Measurements from ENCODE around the gene MRPS18A. TPM values are rescaled to one million over a fixed set of nuclear protein-coding genes. Genes with fewer than 3 reads are reported as not detected.
A peak's percentile ranks its signal among the peaks of the same experiment; 100 is the strongest.

MRPS18A gene
- total and polyA plus RNA-seq, 2 of the 13 experiments (the other 11 are each of a cell fraction or from before 2014, with no cell fraction given), result 87.8 to 89.1 TPM

- TF ChIP-seq, protein P1, sequence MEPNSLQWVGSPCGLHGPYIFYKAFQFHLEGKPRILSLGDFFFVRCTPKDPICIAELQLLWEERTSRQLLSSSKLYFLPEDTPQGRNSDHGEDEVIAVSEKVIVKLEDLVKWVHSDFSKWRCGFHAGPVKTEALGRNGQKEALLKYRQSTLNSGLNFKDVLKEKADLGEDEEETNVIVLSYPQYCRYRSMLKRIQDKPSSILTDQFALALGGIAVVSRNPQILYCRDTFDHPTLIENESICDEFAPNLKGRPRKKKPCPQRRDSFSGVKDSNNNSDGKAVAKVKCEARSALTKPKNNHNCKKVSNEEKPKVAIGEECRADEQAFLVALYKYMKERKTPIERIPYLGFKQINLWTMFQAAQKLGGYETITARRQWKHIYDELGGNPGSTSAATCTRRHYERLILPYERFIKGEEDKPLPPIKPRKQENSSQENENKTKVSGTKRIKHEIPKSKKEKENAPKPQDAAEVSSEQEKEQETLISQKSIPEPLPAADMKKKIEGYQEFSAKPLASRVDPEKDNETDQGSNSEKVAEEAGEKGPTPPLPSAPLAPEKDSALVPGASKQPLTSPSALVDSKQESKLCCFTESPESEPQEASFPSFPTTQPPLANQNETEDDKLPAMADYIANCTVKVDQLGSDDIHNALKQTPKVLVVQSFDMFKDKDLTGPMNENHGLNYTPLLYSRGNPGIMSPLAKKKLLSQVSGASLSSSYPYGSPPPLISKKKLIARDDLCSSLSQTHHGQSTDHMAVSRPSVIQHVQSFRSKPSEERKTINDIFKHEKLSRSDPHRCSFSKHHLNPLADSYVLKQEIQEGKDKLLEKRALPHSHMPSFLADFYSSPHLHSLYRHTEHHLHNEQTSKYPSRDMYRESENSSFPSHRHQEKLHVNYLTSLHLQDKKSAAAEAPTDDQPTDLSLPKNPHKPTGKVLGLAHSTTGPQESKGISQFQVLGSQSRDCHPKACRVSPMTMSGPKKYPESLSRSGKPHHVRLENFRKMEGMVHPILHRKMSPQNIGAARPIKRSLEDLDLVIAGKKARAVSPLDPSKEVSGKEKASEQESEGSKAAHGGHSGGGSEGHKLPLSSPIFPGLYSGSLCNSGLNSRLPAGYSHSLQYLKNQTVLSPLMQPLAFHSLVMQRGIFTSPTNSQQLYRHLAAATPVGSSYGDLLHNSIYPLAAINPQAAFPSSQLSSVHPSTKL (CRISPR knock-in tag; IDR thresholded peaks at IDR 0.05), result peak; percentile 40; the same call in 1 of the 2 replicates
- TF ChIP-seq ZNF597 (CRISPR knock-in tag; IDR thresholded peaks at IDR 0.05) (no peak), ZNF615 (CRISPR knock-in tag; IDR thresholded peaks at IDR 0.05; ENCODE audit: borderline replicate concordance) (no peak), MBNL3 (CRISPR knock-in tag; conservative IDR thresholded peaks at IDR 0.05) (no peak), EZH2 (conservative IDR thresholded peaks at IDR 0.05; ENCODE audit: low read depth, low read length) (no peak), ZNF879 (CRISPR knock-in tag; IDR thresholded peaks at IDR 0.05) (no peak), SRSF4 (IDR thresholded peaks at IDR 0.05; ENCODE audit: low read depth, low read length, poor library complexity, severe bottlenecking) (no peak), ZNF451 (CRISPR knock-in tag; IDR thresholded peaks at IDR 0.05) (no peak), SP5 (CRISPR knock-in tag; IDR thresholded peaks at IDR 0.05; ENCODE audit: borderline replicate concordance, low read depth) (peak; percentile 58; the same call in 1 of the 2 replicates), ZFYVE20 (CRISPR knock-in tag; IDR thresholded peaks at IDR 0.05; ENCODE audit: borderline replicate concordance, low read depth) (no peak), BRD4 (CRISPR knock-in tag; IDR thresholded peaks at IDR 0.05) (0 out of 2 replicates have a peak, but pooled peaks have one; percentile 25), FOSL1 (CRISPR knock-in tag; IDR thresholded peaks at IDR 0.05; ENCODE audit: borderline replicate concordance) (no peak), MYC (CRISPR knock-in tag; IDR thresholded peaks at IDR 0.05; ENCODE audit: borderline replicate concordance) (no peak), ZNF564 (CRISPR knock-in tag; IDR thresholded peaks at IDR 0.05) (no peak), TCF7 (IDR thresholded peaks at IDR 0.05; ENCODE audit: low read depth) (no peak)
- TF ChIP-seq, protein P2, sequence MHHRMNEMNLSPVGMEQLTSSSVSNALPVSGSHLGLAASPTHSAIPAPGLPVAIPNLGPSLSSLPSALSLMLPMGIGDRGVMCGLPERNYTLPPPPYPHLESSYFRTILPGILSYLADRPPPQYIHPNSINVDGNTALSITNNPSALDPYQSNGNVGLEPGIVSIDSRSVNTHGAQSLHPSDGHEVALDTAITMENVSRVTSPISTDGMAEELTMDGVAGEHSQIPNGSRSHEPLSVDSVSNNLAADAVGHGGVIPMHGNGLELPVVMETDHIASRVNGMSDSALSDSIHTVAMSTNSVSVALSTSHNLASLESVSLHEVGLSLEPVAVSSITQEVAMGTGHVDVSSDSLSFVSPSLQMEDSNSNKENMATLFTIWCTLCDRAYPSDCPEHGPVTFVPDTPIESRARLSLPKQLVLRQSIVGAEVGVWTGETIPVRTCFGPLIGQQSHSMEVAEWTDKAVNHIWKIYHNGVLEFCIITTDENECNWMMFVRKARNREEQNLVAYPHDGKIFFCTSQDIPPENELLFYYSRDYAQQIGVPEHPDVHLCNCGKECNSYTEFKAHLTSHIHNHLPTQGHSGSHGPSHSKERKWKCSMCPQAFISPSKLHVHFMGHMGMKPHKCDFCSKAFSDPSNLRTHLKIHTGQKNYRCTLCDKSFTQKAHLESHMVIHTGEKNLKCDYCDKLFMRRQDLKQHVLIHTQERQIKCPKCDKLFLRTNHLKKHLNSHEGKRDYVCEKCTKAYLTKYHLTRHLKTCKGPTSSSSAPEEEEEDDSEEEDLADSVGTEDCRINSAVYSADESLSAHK (CRISPR knock-in tag; IDR thresholded peaks at IDR 0.05; ENCODE audit: borderline replicate concordance), result no peak
- TF ChIP-seq, protein P3, sequence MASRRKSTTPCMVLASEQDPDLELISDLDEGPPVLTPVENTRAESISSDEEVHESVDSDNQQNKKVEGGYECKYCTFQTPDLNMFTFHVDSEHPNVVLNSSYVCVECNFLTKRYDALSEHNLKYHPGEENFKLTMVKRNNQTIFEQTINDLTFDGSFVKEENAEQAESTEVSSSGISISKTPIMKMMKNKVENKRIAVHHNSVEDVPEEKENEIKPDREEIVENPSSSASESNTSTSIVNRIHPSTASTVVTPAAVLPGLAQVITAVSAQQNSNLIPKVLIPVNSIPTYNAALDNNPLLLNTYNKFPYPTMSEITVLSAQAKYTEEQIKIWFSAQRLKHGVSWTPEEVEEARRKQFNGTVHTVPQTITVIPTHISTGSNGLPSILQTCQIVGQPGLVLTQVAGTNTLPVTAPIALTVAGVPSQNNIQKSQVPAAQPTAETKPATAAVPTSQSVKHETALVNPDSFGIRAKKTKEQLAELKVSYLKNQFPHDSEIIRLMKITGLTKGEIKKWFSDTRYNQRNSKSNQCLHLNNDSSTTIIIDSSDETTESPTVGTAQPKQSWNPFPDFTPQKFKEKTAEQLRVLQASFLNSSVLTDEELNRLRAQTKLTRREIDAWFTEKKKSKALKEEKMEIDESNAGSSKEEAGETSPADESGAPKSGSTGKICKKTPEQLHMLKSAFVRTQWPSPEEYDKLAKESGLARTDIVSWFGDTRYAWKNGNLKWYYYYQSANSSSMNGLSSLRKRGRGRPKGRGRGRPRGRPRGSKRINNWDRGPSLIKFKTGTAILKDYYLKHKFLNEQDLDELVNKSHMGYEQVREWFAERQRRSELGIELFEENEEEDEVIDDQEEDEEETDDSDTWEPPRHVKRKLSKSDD (CRISPR knock-in tag; IDR thresholded peaks at IDR 0.05; ENCODE audit: low read depth), result 0 out of 2 replicates have a peak, but pooled peaks have one; percentile 24
These were observed 36.2 kb upstream of the MRPS18A start (continued) for GRCh38 chr6:43723737-43724295.

Measured in HepG2 (cell line).